ENCODE data around the gene DENR.
"Not testable (repeated sequence)": the region's sequence is repeated elsewhere in the genome, so short reads cannot be mapped to it uniquely, and the experiment has no call there.

DENR gene

GRCh38 chr12:122752464-122753318, at the start of gene DENR:
TSS of gene DENR (plus strand) at chr12:122752824. CDS start at chr12:122753702, 878 bp downstream.
- DNase-seq (ENCODE audit: low spot score) = peak; percentile 99

DNA sequence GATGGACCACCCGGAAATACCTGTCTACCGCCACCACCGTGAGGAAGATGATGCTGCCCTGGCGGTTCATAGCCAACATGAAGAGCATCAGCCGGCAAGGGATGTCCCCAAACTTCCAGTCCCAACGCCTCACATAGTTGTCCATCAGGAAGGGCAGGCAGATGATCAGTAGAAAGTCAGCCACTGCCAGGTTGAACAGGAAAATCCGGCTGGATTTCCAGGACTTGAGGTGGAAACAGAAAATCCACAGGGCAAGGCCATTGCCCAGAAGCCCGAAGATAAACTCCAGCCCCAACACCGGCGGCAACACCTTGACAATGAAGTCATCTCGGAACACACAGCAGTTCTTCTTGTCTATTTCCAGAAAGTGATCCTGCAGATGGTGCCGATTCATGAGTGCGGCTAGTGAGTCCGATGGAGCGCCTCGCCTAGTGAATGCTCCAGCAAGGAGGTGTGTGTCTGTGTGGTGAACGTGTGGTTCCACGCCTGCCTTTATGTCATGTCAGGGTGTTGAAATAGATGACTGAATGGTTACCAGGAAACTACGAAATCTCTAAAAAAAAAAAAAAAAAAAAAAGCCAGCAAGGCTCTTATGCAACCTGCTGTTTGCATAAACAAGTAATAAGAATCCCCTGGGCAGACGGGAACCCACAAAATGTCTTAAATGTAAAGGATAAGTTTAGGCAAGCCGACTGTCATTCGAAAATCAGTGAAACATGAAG, 49.6 kb upstream of the DENR start, which contains the start of gene HCAR2:
Gene HCAR2, minus strand, starts transcription at position 468 of the 722 bp plus-strand sequence. Its CDS starts 74 bp downstream, at position 394.
- DNase-seq (ENCODE audit: low spot score) = not testable (repeated sequence)

- not testable (repeated sequence) for DNase-seq (ENCODE audit: low spot score)
These were observed 48.8 kb upstream of the DENR start for GRCh38 chr12:122703841-122704240.

DNA sequence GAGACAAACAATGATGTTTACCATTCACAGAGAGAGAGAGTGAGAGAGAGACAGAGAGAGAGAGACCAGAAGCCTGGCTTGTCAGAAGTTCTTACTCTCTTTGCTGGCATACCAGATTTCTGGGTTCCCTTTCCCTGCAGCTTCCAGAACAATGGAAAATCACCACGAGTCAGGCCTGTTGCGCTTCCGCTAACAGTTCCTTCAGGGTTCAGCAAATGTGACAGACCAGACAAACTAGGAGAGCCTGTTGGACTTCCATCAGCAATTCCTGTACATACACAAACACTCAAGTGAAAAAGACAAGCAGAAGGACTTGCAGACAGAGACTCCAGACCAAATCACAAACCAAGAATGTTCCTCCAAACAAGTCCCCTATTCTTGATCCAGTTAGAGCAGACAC, 43.3 kb upstream of the DENR start:
- DNase-seq (ENCODE audit: low spot score) = not testable (repeated sequence)

DNA sequence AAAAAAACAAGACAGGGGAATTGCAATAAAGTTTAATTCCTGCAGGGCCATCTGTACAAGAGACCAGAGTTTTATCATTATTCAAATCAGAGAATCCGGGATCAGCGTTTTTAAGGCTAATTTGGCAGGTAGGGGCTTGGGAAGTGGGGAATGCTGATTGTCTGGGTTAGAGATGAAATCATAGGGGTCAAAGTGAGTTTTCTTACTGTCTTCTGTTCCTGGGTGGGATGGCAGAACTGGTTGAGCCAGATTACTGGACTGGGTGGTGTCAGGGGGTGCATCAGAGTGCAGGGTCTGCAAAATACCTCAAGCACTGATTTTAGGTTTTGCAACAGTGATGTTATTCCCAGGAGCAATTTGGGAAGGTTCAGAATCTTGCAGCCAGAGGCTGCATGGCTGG, 42.3 kb upstream of the DENR start:
- DNase-seq (ENCODE audit: low spot score) = not testable (repeated sequence)

DNA sequence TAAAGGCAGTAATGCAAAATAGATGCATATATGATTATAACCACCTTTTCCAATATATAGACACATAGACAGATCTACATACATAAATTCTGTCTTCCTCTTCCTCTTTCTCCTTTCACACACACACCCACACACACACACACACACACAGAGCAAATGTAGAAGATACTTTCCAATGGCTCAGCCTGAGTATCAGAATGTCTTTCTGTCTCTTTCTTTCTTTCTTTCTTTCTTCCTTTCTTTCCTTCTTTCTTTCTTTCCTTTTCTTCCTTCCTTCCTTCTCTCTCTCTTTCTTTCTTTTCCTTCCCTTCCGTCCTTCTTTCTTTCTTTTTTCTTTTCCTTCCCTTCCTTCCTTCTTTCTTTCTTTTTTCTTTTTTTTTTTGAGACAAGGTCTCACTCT, 41.4 kb upstream of the DENR start:
- not testable (repeated sequence) for DNase-seq (ENCODE audit: low spot score)

DNA sequence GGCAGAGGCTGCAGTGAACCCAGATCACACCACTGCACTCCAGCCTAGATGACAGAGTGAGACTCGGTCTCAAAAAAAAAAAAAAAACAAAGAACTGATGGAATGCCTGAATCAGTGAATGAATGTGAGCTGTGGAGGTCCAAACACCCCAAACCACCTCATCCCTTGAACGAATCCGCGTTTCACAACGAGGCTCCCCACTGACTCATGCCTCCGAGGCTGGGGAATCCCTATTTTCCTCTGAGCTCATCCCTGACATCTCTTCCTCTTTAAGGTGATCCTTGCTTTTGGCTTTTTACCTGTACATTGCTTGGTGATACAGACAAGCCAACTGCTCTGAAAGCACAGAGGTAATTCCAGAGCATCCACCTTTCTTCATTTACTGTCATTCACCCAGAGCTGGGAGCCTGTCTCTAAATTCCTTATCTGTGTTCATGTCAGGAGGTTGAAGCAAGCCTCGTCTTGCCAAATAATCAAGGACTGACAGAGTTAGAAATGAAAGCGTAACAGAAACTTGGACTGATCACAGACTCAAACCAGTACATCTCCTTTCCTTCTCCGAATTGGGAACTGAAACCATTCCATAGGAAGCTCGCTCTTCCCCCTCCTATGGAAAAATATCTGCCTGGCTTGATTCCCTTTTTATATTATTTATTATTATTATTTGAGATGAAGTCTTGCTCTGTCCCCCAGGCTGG, 39.0 kb upstream of the DENR start:
- not testable (repeated sequence) for DNase-seq (ENCODE audit: low spot score)

GRCh38 chr12:122715211-122715610, 37.4 kb upstream of the DENR start:
- not testable (repeated sequence) for DNase-seq (ENCODE audit: low spot score)

DNA sequence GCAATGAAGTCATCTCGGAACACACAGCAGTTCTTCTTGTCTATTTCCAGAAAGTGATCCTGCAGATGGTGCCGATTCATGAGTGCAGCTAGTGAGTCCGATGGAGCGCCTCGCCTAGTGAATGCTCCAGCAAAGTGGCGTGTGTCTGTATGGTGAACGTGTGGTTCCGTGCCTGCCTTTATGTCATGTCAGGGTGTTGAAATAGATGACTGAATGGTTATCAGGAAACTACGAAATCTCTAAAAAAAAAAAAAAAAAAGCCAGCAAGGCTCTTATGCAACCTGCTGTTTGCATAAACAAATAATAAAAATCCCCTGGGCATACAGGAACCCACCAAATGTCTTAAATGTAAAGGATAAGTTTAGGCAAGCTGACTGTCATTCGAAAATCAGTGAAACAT, 36.0 kb upstream of the DENR start, which contains the start of gene HCAR3:
Gene HCAR3, minus strand, starts transcription at position 154 of the 400 bp plus-strand sequence. Its CDS starts 74 bp downstream, at position 80.
- peak; percentile 29 for DNase-seq (ENCODE audit: low spot score)

DNA sequence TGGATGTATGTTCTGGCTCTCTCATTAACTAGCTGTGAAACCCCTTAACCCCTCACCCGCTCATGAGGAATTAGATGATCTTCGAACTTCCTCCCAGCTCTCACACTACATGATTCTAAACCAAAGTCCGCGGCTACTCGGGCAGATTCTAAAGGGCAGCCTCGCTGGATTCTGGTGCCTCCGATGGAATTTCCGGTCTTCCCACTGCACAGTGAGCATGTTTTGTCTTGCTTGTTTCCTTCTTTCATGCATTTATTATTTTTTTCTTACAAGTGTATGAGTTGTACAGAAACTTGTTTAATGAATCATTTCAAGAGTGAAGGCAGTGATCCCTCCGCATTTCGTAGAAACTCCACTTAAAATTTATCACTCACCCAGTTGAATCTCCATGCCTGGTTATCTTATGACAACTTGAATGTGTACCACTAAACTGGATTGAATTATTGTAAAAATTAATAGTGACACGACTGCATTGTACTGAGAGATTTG, 31.5 kb upstream of the DENR start:
- DNase-seq (ENCODE audit: low spot score) = no peak

GRCh38 chr12:122722387-122722786, 30.2 kb upstream of the DENR start:
- DNase-seq (ENCODE audit: low spot score) = no peak

DNA sequence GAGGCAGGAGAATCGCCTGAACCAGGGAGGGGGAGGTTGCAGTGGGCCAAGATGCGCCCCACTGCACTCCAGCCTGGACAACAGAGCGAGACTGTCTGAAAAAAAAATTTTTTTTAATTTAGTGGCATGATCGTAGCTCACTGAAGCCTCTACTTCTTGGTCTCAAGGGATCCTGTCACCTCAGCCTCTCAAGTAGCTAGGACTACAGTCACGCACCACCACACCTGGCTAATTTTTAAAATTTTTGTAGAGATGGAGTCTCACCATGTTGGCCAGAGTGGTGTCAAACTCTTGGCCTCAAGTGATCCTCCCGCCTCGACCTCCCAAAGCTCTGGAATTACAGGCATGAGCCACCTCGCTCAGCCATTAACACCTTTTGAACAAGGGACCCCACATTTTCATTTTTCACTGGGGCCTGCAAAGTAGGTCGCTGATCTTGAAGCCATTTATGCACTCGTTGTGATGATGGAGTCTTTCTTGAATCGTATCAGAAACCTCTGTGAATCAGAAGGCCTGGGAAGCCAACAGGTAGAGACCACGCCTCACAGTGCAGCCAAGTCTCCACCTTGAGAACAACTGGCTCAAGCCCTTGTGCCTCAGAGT, 27.9 kb upstream of the DENR start:
- peak; percentile 45 for DNase-seq (ENCODE audit: low spot score)

DNA sequence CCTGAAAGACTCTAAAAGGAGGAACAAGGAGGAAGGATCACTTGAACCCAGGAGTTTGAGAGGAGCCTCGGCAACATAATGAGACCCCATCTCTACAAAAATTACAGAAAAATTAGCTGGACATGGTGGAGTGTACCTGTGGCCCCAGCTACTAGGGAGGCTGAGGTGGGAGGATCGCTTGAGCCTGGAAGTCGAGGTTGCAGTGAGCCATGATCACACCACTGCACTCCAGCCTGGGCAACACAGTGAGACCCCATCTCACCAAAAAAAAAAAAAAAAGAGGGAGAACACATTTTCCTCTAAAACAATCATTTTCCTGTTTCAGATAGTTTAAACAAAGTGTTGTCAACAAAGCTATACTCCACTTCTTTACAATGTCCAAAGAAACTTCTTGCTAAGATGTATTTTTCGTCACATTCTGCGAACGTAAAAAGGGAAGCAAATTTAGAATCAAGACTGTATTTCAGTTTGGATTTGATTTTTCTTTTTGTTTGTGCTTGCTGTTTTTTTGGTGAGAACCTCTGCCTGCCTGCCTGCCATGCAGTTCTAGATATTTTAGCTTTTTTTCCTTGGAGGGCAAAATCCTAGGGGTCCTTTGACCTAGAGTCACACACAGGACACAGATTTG, 27.1 kb upstream of the DENR start:
- DNase-seq (ENCODE audit: low spot score) = no peak

DNA sequence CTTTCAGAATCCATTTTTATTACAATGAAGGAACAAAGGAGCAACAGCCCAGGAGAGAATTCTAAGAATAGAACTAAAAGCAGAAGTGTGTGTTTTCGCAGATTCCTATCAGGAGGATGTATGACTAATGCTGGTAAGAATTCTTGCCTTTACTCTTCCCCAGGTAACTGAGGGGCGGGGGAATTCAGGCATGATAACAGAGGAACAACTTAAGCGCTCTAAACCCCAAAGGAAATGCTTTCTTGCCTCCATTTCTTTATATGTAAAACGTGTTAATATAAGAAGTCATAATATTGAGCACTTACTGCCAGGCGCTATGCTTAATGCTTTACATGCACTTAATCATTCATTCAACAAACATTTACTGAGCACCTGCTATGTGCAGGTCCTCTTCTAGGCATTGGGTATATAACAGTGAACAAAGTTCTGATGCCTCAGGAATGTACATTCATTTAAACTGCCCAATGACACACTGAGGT, 26.5 kb upstream of the DENR start:
- no peak for DNase-seq (ENCODE audit: low spot score)

DNA sequence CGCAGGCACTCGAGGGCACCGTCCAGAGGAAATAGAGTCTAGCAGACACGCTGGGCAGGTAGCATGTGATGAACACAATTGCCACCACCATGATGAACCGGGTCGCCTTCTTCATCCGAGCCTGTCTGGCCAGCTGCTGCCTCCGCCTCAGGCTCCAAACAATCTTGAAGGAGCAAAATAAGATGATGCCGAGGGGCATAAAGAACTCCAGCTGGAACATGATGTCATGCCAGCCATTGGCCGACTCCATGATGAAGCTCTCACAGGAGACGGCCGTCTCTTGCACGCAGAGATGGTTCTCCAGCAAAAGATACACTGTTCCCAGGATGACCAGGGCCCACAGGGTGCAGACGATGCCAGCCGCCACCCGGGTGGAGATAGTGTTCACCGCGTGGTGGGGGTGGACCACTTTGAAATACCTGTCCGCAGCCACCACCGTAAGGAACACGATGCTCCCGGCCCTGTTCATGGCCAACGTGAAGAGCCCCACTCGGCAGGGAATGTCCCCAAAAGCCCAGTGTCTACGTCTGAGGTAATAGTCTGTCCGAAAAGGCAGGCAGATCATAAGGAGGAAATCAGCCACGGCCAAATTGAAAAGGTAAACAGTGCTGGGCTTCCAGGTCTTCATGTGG, 22.9 kb upstream of the DENR start:
- no peak for DNase-seq (ENCODE audit: low spot score)

GRCh38 chr12:122730215-122731014, 22.2 kb upstream of the DENR start, which contains the start of gene HCAR1:
TSS of gene HCAR1 (minus strand) at chr12:122730844. CDS start at chr12:122730339, 505 bp downstream.
- DNase-seq (ENCODE audit: low spot score) = no peak

DNA sequence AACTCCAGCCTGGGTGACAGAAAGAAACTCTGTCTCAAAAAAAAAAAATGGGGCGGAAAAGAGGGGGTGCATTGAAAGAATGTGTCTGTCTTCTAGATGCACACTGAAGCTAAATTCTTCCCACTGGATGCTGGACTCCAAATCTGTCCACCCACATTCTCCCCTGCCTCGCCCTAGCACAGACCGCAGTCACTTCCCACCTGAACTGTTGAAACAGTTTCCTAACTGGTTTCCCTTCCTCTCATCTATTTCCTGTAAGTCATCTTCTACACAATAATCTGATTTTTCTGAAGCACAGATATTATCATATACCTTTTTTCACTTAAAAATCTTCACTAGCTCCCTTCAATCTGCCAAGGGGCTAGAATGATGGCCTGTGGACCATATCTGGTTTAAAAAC, 20.5 kb upstream of the DENR start:
- DNase-seq (ENCODE audit: low spot score) = no peak

- no peak for DNase-seq (ENCODE audit: low spot score)
These were observed 20.0 kb upstream of the DENR start for GRCh38 chr12:122732611-122733010.

GRCh38 chr12:122738571-122738970, 14.1 kb upstream of the DENR start:
- DNase-seq (ENCODE audit: low spot score) = no peak

GRCh38 chr12:122740351-122740750, 12.3 kb upstream of the DENR start:
- no peak for DNase-seq (ENCODE audit: low spot score)
